IPS DF 6.9 (cell line): ENCODE results near the gene DTX4.
A peak's percentile ranks its signal among the peaks of the same experiment; 100 is the strongest.

Source experiments
- DNase-seq: peaks from one replicate; pipeline ENCODE4 v3.0.0-alpha.2; 2013; ENCODE audit warnings: low read depth, low spot score
- H3K27ac ChIP-seq: one replicate; pipeline ENCODE4 v1.5.1; 2013; ENCODE audit warnings: low read length, control low read depth
- H3K27me3 ChIP-seq: 2 replicates; pipeline ENCODE4 v1.6.1; 2013; ENCODE audit warnings: mild to moderate bottlenecking, low read length; ENCODE audit not compliant: control insufficient read depth, insufficient read depth
- H3K36me3 ChIP-seq: 2 replicates; pipeline ENCODE4 v1.6.1; 2013; ENCODE audit warnings: low read length; ENCODE audit not compliant: control insufficient read depth, insufficient read depth
- H3K4me1 ChIP-seq: 2 replicates; pipeline ENCODE4 v1.6.1; 2013; ENCODE audit warnings: low read length; ENCODE audit not compliant: control insufficient read depth, insufficient read depth
- H3K4me3 ChIP-seq: 2 replicates; pipeline ENCODE4 v1.5.1; 2013; ENCODE audit warnings: mild to moderate bottlenecking, low read length
- H3K9me3 ChIP-seq: 2 replicates; pipeline ENCODE4 v1.6.1; 2013; ENCODE audit warnings: low read length, inconsistent platforms; ENCODE audit not compliant: control insufficient read depth, insufficient read depth
- WGBS: extraction: QIAGEN DNeasy Blood & Tissue Kit; methylation state at CpG from one replicate; pipeline ENCODE4 v1.1.7; 2013; ENCODE audit warnings: mixed read lengths, missing lambda C conversion rate; ENCODE audit not compliant: insufficient read length, insufficient coverage; 5-methylcytosine and 5-hydroxymethylcytosine counted together

DTX4 gene

GRCh38 chr11:59144579-59145345 lies 27.2 kb upstream of the DTX4 start:
- DNase-seq: peak; percentile 68

DNA sequence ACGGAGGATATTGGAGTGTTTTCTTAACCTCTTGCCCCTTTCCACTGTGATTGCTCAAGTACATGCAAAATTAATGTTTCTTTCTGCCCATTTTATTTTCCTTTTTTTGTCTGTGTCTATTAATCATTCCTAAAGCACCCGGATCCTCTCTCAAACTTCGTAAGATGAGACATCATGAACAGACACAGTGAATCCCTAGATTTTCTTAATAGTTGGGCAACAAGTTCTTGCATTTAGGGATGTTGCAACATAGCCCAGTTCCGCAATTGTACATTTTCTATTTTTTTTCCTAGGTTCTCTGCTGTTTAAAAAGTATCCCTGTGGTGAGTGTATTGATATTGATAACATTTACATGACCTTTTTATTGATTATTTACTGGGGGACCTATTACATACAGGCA lies 26.4 kb upstream of the DTX4 start:
- no peak overlapping the region for H3K27ac ChIP-seq
- no peak for DNase-seq
- H3K9me3 ChIP-seq: no peaks in the 10 kb centered on the region
- no peaks in the 10 kb centered on the region for H3K36me3 ChIP-seq
- no peaks in the 10 kb centered on the region for H3K4me1 ChIP-seq
- no peaks in the 10 kb centered on the region for H3K27me3 ChIP-seq
- no peak overlapping the region for H3K4me3 ChIP-seq
- no CpG with 5 or more reads among the region's 4 CpGs for WGBS

More at GRCh38 chr11:59144579-59145345, 27.2 kb upstream of the DTX4 start:
- H3K27ac ChIP-seq: no peak overlapping the region
- H3K9me3 ChIP-seq: no peaks in the 10 kb centered on the region
- peak overlapping the region; percentile 54; the same call in 1 of the 2 replicates for H3K4me3 ChIP-seq
- H3K4me1 ChIP-seq: no peaks in the 10 kb centered on the region
- no peaks in the 10 kb centered on the region for H3K36me3 ChIP-seq
- no CpG with 5 or more reads among the region's 39 CpGs for WGBS
- H3K27me3 ChIP-seq: no peaks in the 10 kb centered on the region

DNA sequence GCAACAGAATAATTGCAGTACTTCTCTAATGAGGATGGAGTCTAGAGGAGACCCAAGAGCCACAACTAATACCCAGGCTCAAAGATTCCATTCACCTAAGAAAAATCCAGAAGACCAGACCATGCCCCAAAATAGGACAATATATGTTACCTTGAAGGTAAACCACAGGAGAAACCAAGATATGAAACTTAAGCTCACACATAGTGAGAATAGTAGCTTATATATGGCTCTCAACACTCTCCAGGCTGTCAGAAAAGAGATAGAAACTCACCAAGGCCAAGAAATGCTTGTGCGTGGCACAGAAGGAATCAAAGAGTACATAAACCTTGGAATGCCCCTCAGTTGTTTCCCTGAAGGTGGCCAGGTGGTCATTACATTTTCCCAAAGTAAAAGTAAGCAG lies 20.2 kb upstream of the DTX4 start:
- Histone ChIP-seq H3K4me3 (no peak overlapping the region), H3K4me1 (no peaks in the 10 kb centered on the region), H3K36me3 (no peaks in the 10 kb centered on the region; the same call in 1 of the 2 replicates), H3K9me3 (no peaks in the 10 kb centered on the region), H3K27ac (no peak overlapping the region), H3K27me3 (no peaks in the 10 kb centered on the region)
- DNase-seq: no peak
- WGBS: no CpG with 5 or more reads among the region's 1 CpG

DNA sequence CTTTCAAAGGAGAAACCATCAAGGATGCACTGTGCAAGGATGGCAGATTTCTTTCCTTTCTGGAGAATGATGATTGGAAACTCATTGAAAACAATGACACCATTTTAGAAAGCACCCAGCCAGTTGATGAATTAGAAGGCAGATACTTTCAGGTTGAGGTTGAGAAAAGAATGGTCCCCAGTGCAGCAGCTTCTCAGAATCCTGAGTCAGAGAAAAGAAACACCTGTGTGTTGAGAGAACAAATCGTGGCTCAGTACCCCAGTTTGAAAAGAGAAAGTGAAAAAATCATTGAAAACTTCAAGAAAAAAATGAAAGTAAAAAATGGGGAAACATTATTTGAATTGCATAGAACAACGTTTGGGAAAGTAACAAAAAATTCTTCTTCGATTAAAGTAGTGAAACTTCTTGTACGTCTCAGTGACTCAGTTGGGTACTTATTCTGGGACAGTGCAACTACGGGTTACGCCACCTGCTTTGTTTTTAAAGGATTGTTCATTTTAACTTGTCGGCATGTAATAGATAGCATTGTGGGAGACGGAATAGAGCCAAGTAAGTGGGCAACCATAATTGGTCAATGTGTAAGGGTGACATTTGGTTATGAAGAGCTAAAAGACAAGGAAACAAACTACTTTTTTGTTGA lies 19.5 kb upstream of the DTX4 start:
- Histone ChIP-seq H3K36me3 (no peaks in the 10 kb centered on the region; the same call in 1 of the 2 replicates), H3K27me3 (no peaks in the 10 kb centered on the region), H3K27ac (no peak overlapping the region), H3K9me3 (no peaks in the 10 kb centered on the region), H3K4me3 (no peak overlapping the region), H3K4me1 (no peaks in the 10 kb centered on the region)
- DNase-seq: no peak
- WGBS: no CpG with 5 or more reads among the region's 8 CpGs

DNA sequence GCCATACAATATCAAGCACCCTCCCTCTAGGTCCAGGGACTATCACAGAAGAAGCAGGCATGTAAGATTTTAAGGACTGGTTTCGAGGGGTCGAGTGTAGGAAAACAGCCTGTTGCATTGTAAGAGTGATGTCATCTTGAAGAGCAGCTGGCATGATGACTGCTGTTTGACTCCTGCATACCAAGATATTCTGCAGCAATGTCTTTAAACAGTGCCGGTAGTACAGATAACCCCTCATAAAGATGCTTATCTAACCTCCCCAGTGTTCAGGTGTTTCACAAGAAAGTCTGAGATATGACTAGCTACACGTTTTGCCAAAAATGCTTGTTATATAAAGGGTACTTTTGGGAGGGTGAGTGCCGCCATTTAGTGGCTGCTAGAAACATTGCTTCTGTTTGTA lies 17.3 kb upstream of the DTX4 start:
- no peak for DNase-seq
- H3K9me3 ChIP-seq: no peaks in the 10 kb centered on the region
- no peak overlapping the region for H3K4me3 ChIP-seq
- no peaks in the 10 kb centered on the region; the same call in 1 of the 2 replicates for H3K36me3 ChIP-seq
- no peaks in the 10 kb centered on the region for H3K27me3 ChIP-seq
- peaks cover 2% of the 10 kb centered on the region; the same call in 1 of the 2 replicates for H3K4me1 ChIP-seq
- no peak overlapping the region for H3K27ac ChIP-seq
- no CpG with 5 or more reads among the region's 5 CpGs for WGBS

DNA sequence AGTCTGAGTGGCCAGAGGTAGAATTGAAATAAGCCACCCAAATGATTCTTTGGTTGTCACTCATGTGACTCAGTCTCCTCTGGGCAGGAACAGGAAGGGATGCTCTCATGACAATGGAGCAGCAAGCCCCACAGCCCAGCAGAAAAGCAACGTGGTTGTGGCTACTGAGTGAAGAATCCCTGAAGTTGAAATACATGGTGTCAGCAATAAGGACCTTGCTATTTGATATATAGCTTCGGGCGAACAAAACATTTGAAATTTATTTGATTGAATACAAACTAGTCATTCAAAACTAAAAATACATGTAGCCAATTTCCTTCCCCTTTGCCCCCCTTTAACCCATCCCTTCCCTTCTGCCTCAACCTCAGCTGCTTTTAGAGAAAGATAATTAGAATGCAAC lies 14.5 kb upstream of the DTX4 start:
- H3K36me3 ChIP-seq: no peaks in the 10 kb centered on the region
- H3K9me3 ChIP-seq: no peaks in the 10 kb centered on the region
- no peak overlapping the region for H3K27ac ChIP-seq
- no peaks in the 10 kb centered on the region for H3K27me3 ChIP-seq
- peaks cover 2% of the 10 kb centered on the region; the same call in 1 of the 2 replicates for H3K4me1 ChIP-seq
- DNase-seq: no peak
- WGBS: no CpG with 5 or more reads among the region's 3 CpGs
- no peak overlapping the region for H3K4me3 ChIP-seq

- H3K4me1 ChIP-seq: peaks cover 2% of the 10 kb centered on the region; the same call in 1 of the 2 replicates
- no peaks in the 10 kb centered on the region for H3K9me3 ChIP-seq
- no peak overlapping the region for H3K27ac ChIP-seq
- no CpG with 5 or more reads among the region's 8 CpGs for WGBS
- H3K36me3 ChIP-seq: no peaks in the 10 kb centered on the region
- no peak overlapping the region for H3K4me3 ChIP-seq
- no peaks in the 10 kb centered on the region for H3K27me3 ChIP-seq
- no peak for DNase-seq
These were observed 13.5 kb upstream of the DTX4 start for GRCh38 chr11:59158206-59159068.

DNA sequence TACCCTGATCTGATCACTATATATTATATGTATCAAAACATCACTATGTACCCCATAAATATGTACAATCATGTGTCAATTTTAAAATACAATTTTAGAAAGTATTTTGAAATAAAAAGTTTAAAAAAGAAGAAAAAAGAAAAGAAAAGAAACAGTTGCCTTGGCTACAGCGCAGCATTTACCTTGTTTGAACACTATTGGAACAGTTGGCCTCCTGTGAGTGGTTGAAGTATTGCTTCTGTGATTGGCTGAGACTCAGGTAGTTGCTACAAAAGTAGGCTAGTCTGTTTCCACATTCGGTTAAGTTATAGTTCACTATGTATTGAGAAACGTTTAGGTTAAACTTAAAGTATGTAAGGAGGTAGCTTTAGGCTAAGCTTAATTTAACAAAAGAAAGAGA lies 7.9 kb upstream of the DTX4 start:
- Histone ChIP-seq H3K4me1 (no peaks in the 10 kb centered on the region), H3K27ac (no peak overlapping the region), H3K36me3 (no peaks in the 10 kb centered on the region), H3K4me3 (no peak overlapping the region), H3K27me3 (no peaks in the 10 kb centered on the region), H3K9me3 (no peaks in the 10 kb centered on the region)
- DNase-seq: no peak
- no CpG with 5 or more reads among the region's 3 CpGs for WGBS

- Histone ChIP-seq H3K4me3 (peak overlapping the region; percentile 63), H3K4me1 (no peaks in the 10 kb centered on the region; the same call in 1 of the 2 replicates), H3K27ac (no peak overlapping the region), H3K9me3 (no peaks in the 10 kb centered on the region), H3K36me3 (no peaks in the 10 kb centered on the region), H3K27me3 (no peaks in the 10 kb centered on the region)
- WGBS: no CpG with 5 or more reads among the region's 70 CpGs
- no peak for DNase-seq
These were observed 580 bp downstream of the DTX4 start for GRCh38 chr11:59172345-59173079.
